DLD1 (cell line): ENCODE data around the gene STC2.

ENCODE experiments used
- in situ Hi-C: cut with HindIII; loops from 2 replicates; pipeline ENCODE4 v1.10.0; 2017; ENCODE audit warnings: low sequenced_read_pairs

The STC2 gene

GRCh38 chr5:173268750-173269432 lies 59.3 kb downstream of the STC2 start:
- in situ Hi-C loops, result no loop called here

DNA sequence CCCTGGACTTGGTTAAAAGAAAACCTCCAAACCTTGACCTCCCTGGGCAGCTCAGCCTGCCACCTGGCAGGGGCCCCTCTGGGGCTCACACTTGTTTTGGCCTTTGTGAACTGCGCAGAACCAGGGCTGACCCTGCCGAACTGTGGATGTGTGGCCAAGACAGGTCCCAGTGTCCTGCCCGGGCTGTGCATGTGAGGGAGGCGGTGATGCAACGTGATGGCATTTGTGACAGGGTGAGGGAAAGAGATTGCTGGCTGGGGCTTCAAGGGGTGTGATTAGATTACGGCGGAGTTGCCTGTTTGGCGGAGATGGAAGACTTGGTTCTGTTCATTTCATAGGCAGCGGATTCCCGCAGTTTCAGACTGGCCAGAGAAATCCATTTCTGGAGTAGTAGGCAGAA lies 62.8 kb downstream of the STC2 start:
- in situ Hi-C loops, result no loop called here
